Neuronal stem cell (in vitro differentiated cells): ENCODE measurements around the gene GPER1.
A peak's percentile ranks its signal among the peaks of the same experiment; 100 is the strongest.

Experiments used
- DNase-seq: peaks from one replicate; pipeline ENCODE4 v3.0.0-alpha.2; 2013; ENCODE audit warnings: low spot score
- H2AFZ ChIP-seq: one replicate; pipeline ENCODE4 v1.6.1; 2013; ENCODE audit warnings: mild to moderate bottlenecking, low read length, inconsistent platforms
- H2AK5ac ChIP-seq: 2 replicates; pipeline ENCODE4 v1.6.1; 2013; ENCODE audit warnings: low read depth, mild to moderate bottlenecking, inconsistent platforms, low read length, moderate library complexity, mixed read lengths
- H2BK120ac ChIP-seq: 2 replicates; pipeline ENCODE4 v1.6.1; 2013; ENCODE audit warnings: low read depth, mild to moderate bottlenecking, inconsistent platforms, low read length, moderate library complexity, mixed read lengths
- H2BK12ac ChIP-seq: one replicate; pipeline ENCODE4 v1.6.1; 2013; ENCODE audit warnings: low read length, inconsistent platforms
- H2BK15ac ChIP-seq: 2 replicates; pipeline ENCODE4 v1.6.1; 2013; ENCODE audit warnings: mild to moderate bottlenecking, low read length, inconsistent platforms, mixed read lengths
- H2BK5ac ChIP-seq: one replicate; pipeline ENCODE4 v1.6.1; 2013; ENCODE audit warnings: inconsistent platforms, mild to moderate bottlenecking, low read length, moderate library complexity
- H3K14ac ChIP-seq: one replicate; pipeline ENCODE4 v1.6.1; 2013; ENCODE audit warnings: low read length, inconsistent platforms
- H3K18ac ChIP-seq: 2 replicates; pipeline ENCODE4 v1.6.1; 2013; ENCODE audit warnings: low read length, inconsistent platforms
- H3K23ac ChIP-seq: 2 replicates; pipeline ENCODE4 v1.6.1; 2013; ENCODE audit warnings: low read depth, mild to moderate bottlenecking, mixed read lengths, low read length, inconsistent platforms; ENCODE audit not compliant: poor library complexity
- H3K27ac ChIP-seq: replicated peaks from 3 replicates; pipeline ENCODE4 v1.5.1; 2013; ENCODE audit warnings: low read length, inconsistent platforms
- H3K27me3 ChIP-seq, 3 experiments: 2 replicates each; pipeline ENCODE4 v1.6.1; 2013; ENCODE audit warnings: low read length in 3 of 3, mild to moderate bottlenecking in 2 of 3, inconsistent platforms in 1 of 3, low read depth in 1 of 3, mixed read lengths in 1 of 3, moderate library complexity in 1 of 3; ENCODE audit not compliant: control insufficient read depth in 3 of 3, insufficient read depth in 3 of 3
- H3K36me3 ChIP-seq, 2 donors: replicated peaks in 1 of 2; 2 replicates each; pipeline ENCODE4 v1.6.1; 2013; ENCODE audit warnings: low read length in 2 of 2; ENCODE audit not compliant: control insufficient read depth in 2 of 2, insufficient read depth in 2 of 2
- H3K4ac ChIP-seq: 2 replicates; pipeline ENCODE4 v1.6.1; 2013; ENCODE audit warnings: inconsistent platforms, mild to moderate bottlenecking, low read length, moderate library complexity
- H3K4me1 ChIP-seq, 2 donors: 1 replicate in 1 of 2; 2 replicates in 1 of 2; pipeline ENCODE4 v1.6.1; 2013; ENCODE audit warnings: low read length in 2 of 2, low read depth in 1 of 2; ENCODE audit not compliant: control insufficient read depth in 2 of 2, insufficient read depth in 1 of 2
- H3K4me2 ChIP-seq: one replicate; pipeline ENCODE4 v1.6.1; 2013; ENCODE audit warnings: mild to moderate bottlenecking, low read length, inconsistent platforms; ENCODE audit not compliant: insufficient read depth, poor library complexity, severe bottlenecking
- H3K4me3 ChIP-seq, 2 donors: 2 replicates each; pipeline ENCODE4 v1.5.1; 2013; ENCODE audit warnings: low read length in 2 of 2, mild to moderate bottlenecking in 2 of 2, inconsistent platforms in 1 of 2, moderate library complexity in 1 of 2
- H3K79me1 ChIP-seq: one replicate; pipeline ENCODE4 v1.6.1; 2013; ENCODE audit warnings: low read depth, mild to moderate bottlenecking, inconsistent platforms, low read length, moderate library complexity
- H3K9ac ChIP-seq: one replicate; pipeline ENCODE4 v1.6.1; 2013; ENCODE audit warnings: mild to moderate bottlenecking, low read depth, low read length, inconsistent platforms; ENCODE audit not compliant: poor library complexity
- H3K9me3 ChIP-seq, 2 donors: replicated peaks in 1 of 2; 2 replicates each; pipeline versions ENCODE3 to v1.6.1; 2013; ENCODE audit warnings: low read length in 2 of 2, mild to moderate bottlenecking in 2 of 2, inconsistent platforms in 1 of 2, low read depth in 1 of 2, mixed read lengths in 1 of 2, moderate library complexity in 1 of 2; ENCODE audit not compliant: control insufficient read depth in 2 of 2, insufficient read depth in 1 of 2
- H4K8ac ChIP-seq: one replicate; pipeline ENCODE4 v1.6.1; 2013; ENCODE audit warnings: low read depth, mild to moderate bottlenecking, inconsistent platforms, low read length, moderate library complexity
- H4K91ac ChIP-seq: one replicate; pipeline ENCODE4 v1.6.1; 2013; ENCODE audit warnings: low read length, low read depth, mild to moderate bottlenecking, inconsistent platforms; ENCODE audit not compliant: poor library complexity
- WGBS, 2 donors: extraction: QIAGEN DNeasy Blood & Tissue Kit; methylation state at CpG; one replicate each; pipeline ENCODE4 v1.1.7; 2013; ENCODE audit warnings: missing lambda C conversion rate in 2 of 2, mixed read lengths in 1 of 2; ENCODE audit not compliant: insufficient read length in 2 of 2, insufficient replicate concordance in 1 of 2; ENCODE audit errors: extremely low coverage in 2 of 2; 5-methylcytosine and 5-hydroxymethylcytosine counted together

GPER1 gene

GRCh38 chr7:1112109-1112508 lies 24.2 kb downstream of the GPER1 start:
- no peak overlapping the region for H2BK12ac ChIP-seq
- H3K27ac ChIP-seq: no peak overlapping the region
- H3K18ac ChIP-seq: no peak overlapping the region
- peaks cover 8 to 9% of the 10 kb centered on the region in 2 donors for H3K36me3 ChIP-seq
- no peak overlapping the region for H2BK120ac ChIP-seq
- H3K23ac ChIP-seq: no peak overlapping the region
- H3K4me2 ChIP-seq: no peak overlapping the region
- H3K9ac ChIP-seq: no peak overlapping the region
- H3K79me1 ChIP-seq: peaks cover 17% of the 10 kb centered on the region
- H3K4me1 ChIP-seq: no peaks in the 10 kb centered on the region
- no peak overlapping the region for H2AK5ac ChIP-seq
- no peak overlapping the region for H3K14ac ChIP-seq
- no peak overlapping the region for H2AFZ ChIP-seq
- H2BK5ac ChIP-seq: no peak overlapping the region
- DNase-seq: no peak
- no peak overlapping the region for H4K8ac ChIP-seq
- H4K91ac ChIP-seq: no peak overlapping the region
- no peak overlapping the region for H3K4me3 ChIP-seq
- H2BK15ac ChIP-seq: no peak overlapping the region
- H3K9me3 ChIP-seq: no peaks in the 10 kb centered on the region
- no CpG with 5 or more reads among the region's 9 CpGs for WGBS, 2 donors
- no peaks in the 10 kb centered on the region for H3K27me3 ChIP-seq
- no peak overlapping the region for H3K4ac ChIP-seq

GRCh38 chr7:1112625-1113547 lies 25.0 kb downstream of the GPER1 start:
- H2BK12ac ChIP-seq: no peak overlapping the region
- H3K4ac ChIP-seq: peak overlapping the region; percentile 11
- H2AFZ ChIP-seq: no peak overlapping the region
- no peak overlapping the region for H3K23ac ChIP-seq
- no peak overlapping the region for H3K4me2 ChIP-seq
- WGBS, 2 donors: no CpG with 5 or more reads among the region's 43 CpGs
- H3K14ac ChIP-seq: no peak overlapping the region
- no peak overlapping the region for H3K18ac ChIP-seq
- H2BK5ac ChIP-seq: no peak overlapping the region
- no peak for DNase-seq
- no peaks in the 10 kb centered on the region for H3K9me3 ChIP-seq
- no peak overlapping the region for H3K27ac ChIP-seq
- no peak overlapping the region for H3K4me3 ChIP-seq
- H3K9ac ChIP-seq: peak overlapping the region; percentile 3
- peaks cover 8 to 13% of the 10 kb centered on the region in 2 donors for H3K36me3 ChIP-seq
- H3K4me1 ChIP-seq: no peaks in the 10 kb centered on the region
- no peaks in the 10 kb centered on the region for H3K27me3 ChIP-seq
- peaks cover 20% of the 10 kb centered on the region for H3K79me1 ChIP-seq
- H4K91ac ChIP-seq: no peak overlapping the region
- H2BK120ac ChIP-seq: no peak overlapping the region
- no peak overlapping the region for H2AK5ac ChIP-seq
- H2BK15ac ChIP-seq: no peak overlapping the region
- no peak overlapping the region for H4K8ac ChIP-seq

GRCh38 chr7:1113548-1113885 lies 25.6 kb downstream of the GPER1 start:
- H3K79me1 ChIP-seq: peaks cover 20% of the 10 kb centered on the region
- H3K4ac ChIP-seq: peak overlapping the region; percentile 11
- H3K9me3 ChIP-seq: no peaks in the 10 kb centered on the region
- peak overlapping the region; percentile 3 for H3K9ac ChIP-seq
- no CpG with 5 or more reads among the region's 18 CpGs for WGBS, 2 donors
- no peak overlapping the region for H3K14ac ChIP-seq
- no peaks in the 10 kb centered on the region for H3K4me1 ChIP-seq
- H2AFZ ChIP-seq: no peak overlapping the region
- peak overlapping the region; percentile 61 for H2BK120ac ChIP-seq
- H3K23ac ChIP-seq: no peak overlapping the region
- H2BK15ac ChIP-seq: no peak overlapping the region
- peaks cover 8 to 13% of the 10 kb centered on the region in 2 donors for H3K36me3 ChIP-seq
- no peak overlapping the region for H3K18ac ChIP-seq
- no peak for DNase-seq
- H3K27me3 ChIP-seq: no peaks in the 10 kb centered on the region
- no peak overlapping the region for H3K4me3 ChIP-seq
- no peak overlapping the region for H2BK5ac ChIP-seq
- H2BK12ac ChIP-seq: no peak overlapping the region
- no peak overlapping the region for H3K4me2 ChIP-seq
- no peak overlapping the region for H4K8ac ChIP-seq
- H2AK5ac ChIP-seq: no peak overlapping the region
- no peak overlapping the region for H3K27ac ChIP-seq
- no peak overlapping the region for H4K91ac ChIP-seq

GRCh38 chr7:1114088-1114487 lies 26.2 kb downstream of the GPER1 start:
- H2BK5ac ChIP-seq: peak overlapping the region; percentile 44
- no peak overlapping the region for H2BK15ac ChIP-seq
- H3K14ac ChIP-seq: no peak overlapping the region
- no peak for DNase-seq
- H2BK12ac ChIP-seq: no peak overlapping the region
- peaks cover 8 to 13% of the 10 kb centered on the region in 2 donors for H3K36me3 ChIP-seq
- no peak overlapping the region for H3K27ac ChIP-seq
- peaks cover 20% of the 10 kb centered on the region for H3K79me1 ChIP-seq
- no peak overlapping the region for H4K8ac ChIP-seq
- H3K23ac ChIP-seq: no peak overlapping the region
- no peaks in the 10 kb centered on the region for H3K27me3 ChIP-seq
- H3K18ac ChIP-seq: no peak overlapping the region
- no peak overlapping the region for H4K91ac ChIP-seq
- no peak overlapping the region for H3K9ac ChIP-seq
- no peak overlapping the region for H3K4ac ChIP-seq
- no peak overlapping the region for H2BK120ac ChIP-seq
- no CpG with 5 or more reads among the region's 13 CpGs for WGBS, 2 donors
- no peak overlapping the region for H2AFZ ChIP-seq
- no peaks in the 10 kb centered on the region for H3K4me1 ChIP-seq
- no peaks in the 10 kb centered on the region for H3K9me3 ChIP-seq
- no peak overlapping the region for H3K4me2 ChIP-seq
- H3K4me3 ChIP-seq: no peak overlapping the region
- H2AK5ac ChIP-seq: no peak overlapping the region
